PC-9 (cell line): Measurements from ENCODE around the gene ATP13A3. TPM values are rescaled to one million over a fixed set of nuclear protein-coding genes. Genes with fewer than 3 reads are reported as not detected.
"Not testable (repeated sequence)": the region's sequence is repeated elsewhere in the genome, so short reads cannot be mapped to it uniquely, and the experiment has no call there.

Source experiments
- BruUV-seq: library from RNA; stranded (reverse); fragments of 400-500 nt; replicated peaks from 2 replicates; lab custom pipeline; 2021; lab: Mats Ljungman, UMichigan
- CTCF ChIA-PET: fragments of 300-600 bp; sonication (Branson Sonifier 250); formaldehyde crosslinking; loops from one replicate; lab custom pipeline; 2022; ENCODE audit warnings: antibody characterized with exemption; lab: Charles Lee
- POLR2A ChIA-PET: fragments of 300-600 bp; sonication (Branson Sonifier 250); formaldehyde crosslinking; loops from one replicate; lab custom pipeline; 2022; ENCODE audit warnings: antibody characterized with exemption; ENCODE audit not compliant: unreplicated experiment; lab: Charles Lee
- DNase-seq, 2 experiments: peaks; one replicate each; pipeline versions ENCODE4 v3.0.0 to v3.0.0-alpha.2; 2015 to 2022; ENCODE audit warnings: mixed read lengths in 1 of 2
- H2AFZ ChIP-seq: fragments of 200-600 bp; sonication (generic); 2 replicates; pipeline ENCODE4 v1.8.1; 2017; ENCODE audit warnings: antibody characterized with exemption
- H3F3A ChIP-seq: fragments of 200-600 bp; sonication (generic); 2 replicates; pipeline ENCODE4 v1.8.1; 2017; ENCODE audit warnings: antibody characterized with exemption, mild to moderate bottlenecking, low read depth; ENCODE audit not compliant: insufficient read depth
- H3K27ac ChIP-seq: fragments of 200-600 bp; sonication (generic); 2 replicates; pipeline ENCODE4 v1.6.1; 2016; ENCODE audit warnings: mixed run types
- H3K27me3 ChIP-seq: fragments of 200-600 bp; sonication (generic); 2 replicates; pipeline ENCODE4 v1.6.1; 2016; ENCODE audit warnings: low read depth, mixed run types; ENCODE audit not compliant: insufficient read depth
- H3K36me3 ChIP-seq: fragments of 200-600 bp; sonication (generic); 2 replicates; pipeline ENCODE4 v1.6.1; 2016; ENCODE audit warnings: low read depth, mixed run types
- H3K4me1 ChIP-seq: fragments of 200-600 bp; sonication (generic); replicated peaks from 2 replicates; pipeline ENCODE4 v1.6.1; 2016; ENCODE audit warnings: mixed run types; ENCODE audit not compliant: insufficient read depth
- H3K4me2 ChIP-seq: fragments of 200-600 bp; sonication (generic); 2 replicates; pipeline ENCODE4 v1.6.1; 2017; ENCODE audit warnings: mixed run types
- H3K4me3 ChIP-seq: fragments of 200-600 bp; sonication (generic); 2 replicates; pipeline ENCODE4 v1.6.1; 2016; ENCODE audit warnings: mixed run types
- H3K79me2 ChIP-seq: fragments of 200-600 bp; sonication (generic); 2 replicates; pipeline ENCODE4 v1.6.1; 2017; ENCODE audit warnings: low read depth, mixed run types
- H3K9me2 ChIP-seq: fragments of 200-600 bp; sonication (generic); 2 replicates; pipeline ENCODE4 v1.8.1; 2017; ENCODE audit warnings: mild to moderate bottlenecking; ENCODE audit not compliant: insufficient read depth
- H3K9me3 ChIP-seq: fragments of 200-600 bp; sonication (generic); 2 replicates; pipeline ENCODE4 v1.8.1; 2016; ENCODE audit warnings: low read depth; ENCODE audit not compliant: insufficient read depth
- H4K20me1 ChIP-seq: fragments of 200-600 bp; sonication (generic); 2 replicates; pipeline ENCODE4 v1.8.1; 2017; ENCODE audit not compliant: insufficient read depth
- EZH2 ChIP-seq: fragments of 200-600 bp; sonication (generic); IDR thresholded peaks from 2 replicates; pipeline ENCODE4 v1.8.0; 2017; ENCODE audit warnings: antibody characterized with exemption, low read depth
- intact Hi-C: fragments of 100-400 bp; cut with micrococcal nuclease; formaldehyde crosslinking; loops from one replicate; pipeline ENCODE4 v1.10.0; 2022; ENCODE audit not compliant: unreplicated experiment
- total RNA-seq: library from RNA; stranded (reverse); gene quantifications from 2 replicates; pipeline ENCODE4 v1.2.3, GENCODE V29; 2021
- TF ChIP-seq, protein P1 (sequence below): fragments of 200-600 bp; sonication (generic); conservative IDR thresholded peaks from 2 replicates; pipeline ENCODE4 v1.6.1; 2017; ENCODE audit warnings: mixed run types, antibody characterized with exemption, mild to moderate bottlenecking, moderate library complexity

Gene ATP13A3
- total RNA-seq, 1 experiment from 2014 or later: 242 TPM

DNA sequence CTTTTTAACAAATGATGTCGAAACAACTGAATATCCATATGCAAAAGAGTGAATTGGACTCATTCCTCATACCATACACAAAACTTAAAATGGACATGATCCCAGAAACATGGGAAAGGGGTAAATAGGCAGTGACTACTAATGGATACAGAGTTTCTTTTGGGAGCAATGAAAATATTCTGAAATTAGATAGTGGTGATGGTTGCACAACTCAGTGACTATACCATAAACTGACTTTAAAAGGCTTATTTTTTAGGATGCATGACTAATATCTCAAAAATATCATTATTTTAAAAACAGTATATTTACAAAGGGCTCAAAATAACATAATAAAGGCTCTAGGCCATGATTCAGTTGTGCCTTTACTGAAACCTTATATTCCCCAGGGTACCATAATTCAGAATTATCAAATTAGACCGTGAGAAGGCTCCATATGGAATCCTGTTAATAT, 16.3 kb upstream of the ATP13A3 start:
- no peak overlapping the region for H3K4me3 ChIP-seq
- DNase-seq: no peak
- ChIA-PET POLR2A (interaction anchor here (0.6 kb wide), 1 partner anchor 19 kb away, joined by 6 read pairs; no protein-coding TSS in a partner anchor), CTCF (no interaction called here)
- H3K9me2 ChIP-seq: no peaks in the 10 kb centered on the region
- no peaks in the 10 kb centered on the region for H3K27me3 ChIP-seq
- H3K4me2 ChIP-seq: no peak overlapping the region
- BruUV-seq: no TSS peak
- no peaks in the 10 kb centered on the region for H4K20me1 ChIP-seq
- H3K4me1 ChIP-seq: peaks cover 11% of the 10 kb centered on the region
- no peak overlapping the region for H2AFZ ChIP-seq
- TF ChIP-seq, protein P1, sequence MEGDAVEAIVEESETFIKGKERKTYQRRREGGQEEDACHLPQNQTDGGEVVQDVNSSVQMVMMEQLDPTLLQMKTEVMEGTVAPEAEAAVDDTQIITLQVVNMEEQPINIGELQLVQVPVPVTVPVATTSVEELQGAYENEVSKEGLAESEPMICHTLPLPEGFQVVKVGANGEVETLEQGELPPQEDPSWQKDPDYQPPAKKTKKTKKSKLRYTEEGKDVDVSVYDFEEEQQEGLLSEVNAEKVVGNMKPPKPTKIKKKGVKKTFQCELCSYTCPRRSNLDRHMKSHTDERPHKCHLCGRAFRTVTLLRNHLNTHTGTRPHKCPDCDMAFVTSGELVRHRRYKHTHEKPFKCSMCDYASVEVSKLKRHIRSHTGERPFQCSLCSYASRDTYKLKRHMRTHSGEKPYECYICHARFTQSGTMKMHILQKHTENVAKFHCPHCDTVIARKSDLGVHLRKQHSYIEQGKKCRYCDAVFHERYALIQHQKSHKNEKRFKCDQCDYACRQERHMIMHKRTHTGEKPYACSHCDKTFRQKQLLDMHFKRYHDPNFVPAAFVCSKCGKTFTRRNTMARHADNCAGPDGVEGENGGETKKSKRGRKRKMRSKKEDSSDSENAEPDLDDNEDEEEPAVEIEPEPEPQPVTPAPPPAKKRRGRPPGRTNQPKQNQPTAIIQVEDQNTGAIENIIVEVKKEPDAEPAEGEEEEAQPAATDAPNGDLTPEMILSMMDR: no peak
- TF ChIP-seq EZH2: no peak
- intact Hi-C loops: no loop called here
- H3K36me3 ChIP-seq: no peaks in the 10 kb centered on the region
- peaks cover 9% of the 10 kb centered on the region; the same call in 1 of the 2 replicates for H3F3A ChIP-seq
- H3K9me3 ChIP-seq: no peaks in the 10 kb centered on the region
- H3K27ac ChIP-seq: no peak overlapping the region
- H3K79me2 ChIP-seq: no peaks in the 10 kb centered on the region

- Histone ChIP-seq H3K4me1 (peaks cover 38% of the 10 kb centered on the region), H2AFZ (no peak overlapping the region), H4K20me1 (no peaks in the 10 kb centered on the region), H3K4me3 (no peak overlapping the region), H3K9me3 (no peaks in the 10 kb centered on the region), H3K36me3 (no peaks in the 10 kb centered on the region), H3K27ac (no peak overlapping the region), H3F3A (peaks cover 23% of the 10 kb centered on the region; the same call in 1 of the 2 replicates), H3K4me2 (no peak overlapping the region), H3K9me2 (no peaks in the 10 kb centered on the region), H3K27me3 (no peaks in the 10 kb centered on the region), H3K79me2 (no peaks in the 10 kb centered on the region)
- intact Hi-C loops: no loop called here
- POLR2A ChIA-PET: no interaction called here
- no TSS peak for BruUV-seq
- TF ChIP-seq, protein P1: no peak
- TF ChIP-seq EZH2: no peak
- CTCF ChIA-PET: interaction anchor here (0.7 kb wide), 1 partner anchor 53 kb away, joined by 6 read pairs; no protein-coding TSS in a partner anchor
- DNase-seq: peak in 1 of 2 experiments; percentile 53
Measured at GRCh38 chr3:194500198-194500597, 13.4 kb upstream of the ATP13A3 start.

DNA sequence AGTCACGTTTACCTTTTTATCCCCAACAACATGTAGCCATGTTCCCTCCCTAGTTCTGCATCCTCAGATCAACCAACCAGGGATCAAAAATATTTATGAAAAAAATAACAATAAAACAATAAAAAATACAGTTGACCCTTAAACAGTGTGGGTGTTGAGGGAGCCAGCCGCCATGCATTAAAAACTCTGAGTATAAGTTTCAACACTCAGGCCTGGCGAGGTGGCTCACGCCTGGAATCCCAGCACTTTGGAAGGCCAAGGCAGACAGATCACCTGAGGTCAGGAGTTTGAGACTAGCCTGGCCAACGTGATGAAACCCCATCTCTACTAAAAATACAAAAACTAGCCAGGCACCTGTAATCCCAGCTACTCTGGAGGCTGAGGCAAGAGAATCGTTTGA, 12.7 kb upstream of the ATP13A3 start:
- H3K9me2 ChIP-seq, H4K20me1 ChIP-seq, H3K79me2 ChIP-seq, H3K27me3 ChIP-seq, intact Hi-C loops, H3K4me3 ChIP-seq, H2AFZ ChIP-seq, BruUV-seq, H3K36me3 ChIP-seq, H3K4me2 ChIP-seq, H3K9me3 ChIP-seq, H3K27ac ChIP-seq, DNase-seq: not testable (repeated sequence)
- H3F3A ChIP-seq: peaks cover 30% of the 10 kb centered on the region; the same call in 1 of the 2 replicates
- peaks cover 45% of the 10 kb centered on the region for H3K4me1 ChIP-seq
- ChIA-PET CTCF (interaction anchor here (0.7 kb wide), 1 partner anchor 53 kb away, joined by 6 read pairs; no protein-coding TSS in a partner anchor), POLR2A (interaction anchor here (0.6 kb wide), 1 partner anchor 29 kb away, joined by 5 read pairs; no protein-coding TSS in a partner anchor)
